Right lobe of liver (tissue), 6 donors: ENCODE results near the gene ATG9B. TPM values are rescaled to one million over a fixed set of nuclear protein-coding genes. Genes with fewer than 3 reads are reported as not detected.

ENCODE experiments used
- ATAC-seq, 4 donors: fragments of 200-7000 bp; cut with Tn5 transposase; one replicate each; pipeline ENCODE4 v1.9.1; 2020; ENCODE audit warnings: mild to moderate bottlenecking in 4 of 4, moderate library complexity in 4 of 4
- DNase-seq, 3 donors: peaks; one replicate each; pipeline ENCODE4 v3.0.0-alpha.2; 2020
- H3K27ac ChIP-seq, 3 donors: fragments of 200-600 bp; one replicate each; pipeline ENCODE4 v1.8.0; 2022
- H3K27me3 ChIP-seq, 2 donors: fragments of 200-600 bp; one replicate each; pipeline ENCODE4 v1.8.0; 2022
- H3K36me3 ChIP-seq, 4 donors: fragments of 200-600 bp; sonication (generic) in 1 of 4; one replicate each; pipeline versions ENCODE4 v1.5.1 to v1.8.0; 2017 to 2022; ENCODE audit warnings: control low read depth in 1 of 4
- H3K4me1 ChIP-seq, 4 donors: fragments of 200-600 bp; sonication (generic) in 1 of 4; one replicate each; pipeline versions ENCODE4 v1.5.1 to v1.8.0; 2017 to 2022; ENCODE audit warnings: control low read depth in 1 of 4
- H3K4me3 ChIP-seq, 3 donors: fragments of 200-600 bp; one replicate each; pipeline ENCODE4 v1.8.0; 2022
- H3K9me3 ChIP-seq, 4 donors: fragments of 200-600 bp; sonication (generic) in 1 of 4; one replicate each; pipeline versions ENCODE4 v1.5.1 to v1.8.0; 2017 to 2022; ENCODE audit warnings: control low read depth in 1 of 4
- CTCF ChIP-seq, 4 donors: fragments of 200-600 bp in 3 of 4; fragments of 450-650 bp in 1 of 4; IDR thresholded peaks; one replicate each; pipeline versions ENCODE4 v1.5.1 to v1.8.0; 2016 to 2022; ENCODE audit warnings: antibody characterized with exemption in 4 of 4, mild to moderate bottlenecking in 2 of 4
- POLR2A ChIP-seq: fragments of 450-650 bp; IDR thresholded peaks from one replicate; pipeline ENCODE4 v1.6.1; 2017; ENCODE audit warnings: antibody characterized with exemption, mild to moderate bottlenecking
- WGBS: methylation state at CpG from one replicate; pipeline ENCODE4 v1.1.6; 2018; ENCODE audit warnings: low coverage, low lambda C conversion rate; ENCODE audit not compliant: insufficient coverage; ENCODE audit errors: missing lambda C conversion rate; 5-methylcytosine and 5-hydroxymethylcytosine counted together
- intact Hi-C, 2 donors: fragments of 100-400 bp; cut with DNase I; formaldehyde crosslinking; loops; one replicate each; pipeline versions ENCODE4 v1.11.2 to v1.14.1; 2022
- total RNA-seq, 6 experiments: library from RNA; depleted of rRNA in 2 of 6; stranded (reverse); fragments of >200 nt in 2 of 6; fragmentation: NEBNext Ultra II Directional in 3 of 6; extraction: Animal tissue kit (Norgen Biotek cat#: 25700) in 3 of 6; gene quantifications; one replicate each; pipeline versions ENCODE4 v1.1.0 to v1.2.4, GENCODE V29; 2016 to 2023
- donor health status: DM: no; HTN: yes; CAD: no.
- donor health status: DM: no; HTN: no; CAD: no.
- donor health status: DM: no; HTN: no; CAD: no.
- donor health status: DM: no; HTN: yes; CAD: no.
- donor health status: DM: no; HTN: yes; CAD: no.

The ATG9B gene
- total RNA-seq, 6 experiments from 2014 or later: 0.40 TPM; not detected in 5

- intact Hi-C loops: no loop called here
- H3K4me3 ChIP-seq: peak overlapping the region; percentile 22 to 27 (median 25)
- no peak overlapping the region for H3K27ac ChIP-seq
- 52% methylated on average over 7 of the region's 15 CpGs for WGBS
- no peaks in the 10 kb centered on the region for H3K27me3 ChIP-seq
- no peaks in the 10 kb centered on the region for H3K36me3 ChIP-seq
- no peaks in the 10 kb centered on the region for H3K4me1 ChIP-seq
- no peaks in the 10 kb centered on the region for H3K9me3 ChIP-seq
- peak; percentile 59 to 69 (median 64) for ATAC-seq
- no peak for TF ChIP-seq CTCF (IDR thresholded peaks at IDR 0.05)
- no peak for TF ChIP-seq POLR2A
- DNase-seq: peak in 1 of 3 donors; percentile 55
Measured at GRCh38 chr7:150994141-150994837, 30.0 kb downstream of the ATG9B start.

- Histone ChIP-seq H3K27me3 (no peaks in the 10 kb centered on the region), H3K9me3 (no peaks in the 10 kb centered on the region), H3K27ac (no peak overlapping the region), H3K4me1 (no peaks in the 10 kb centered on the region), H3K36me3 (no peaks in the 10 kb centered on the region), H3K4me3 (peak overlapping the region; percentile 22 to 27 (median 25))
- intact Hi-C loops: no loop called here
- ATAC-seq: peak; percentile 53 to 66 (median 60)
- WGBS: 28% methylated on average over 3 of the region's 14 CpGs
- DNase-seq: peak; percentile 64 to 83 (median 71)
- TF ChIP-seq POLR2A (peak; percentile 10), CTCF (IDR thresholded peaks at IDR 0.05) (no peak)
Measured at GRCh38 chr7:150993511-150993910, 30.8 kb downstream of the ATG9B start.

GRCh38 chr7:150992833-150993302, 31.4 kb downstream of the ATG9B start:
- ATAC-seq: peak; percentile 45 to 63 (median 52)
- WGBS: 14% methylated on average over 4 of the region's 5 CpGs
- no peaks in the 10 kb centered on the region for H3K9me3 ChIP-seq

GRCh38 chr7:150992051-150992640, 32.1 kb downstream of the ATG9B start:
- intact Hi-C loops: no loop called here
- Histone ChIP-seq H3K27ac (no peak overlapping the region), H3K9me3 (no peaks in the 10 kb centered on the region), H3K36me3 (no peaks in the 10 kb centered on the region), H3K4me1 (no peaks in the 10 kb centered on the region), H3K27me3 (no peaks in the 10 kb centered on the region), H3K4me3 (no peak overlapping the region)
- no peak for ATAC-seq
- TF ChIP-seq CTCF (IDR thresholded peaks at IDR 0.05) (no peak), POLR2A (no peak)
- DNase-seq: no peak
- WGBS: 29% methylated on average over 4 of the region's 6 CpGs

More at GRCh38 chr7:150992833-150993302, 31.4 kb downstream of the ATG9B start:
- Histone ChIP-seq H3K4me1 (no peaks in the 10 kb centered on the region), H3K36me3 (no peaks in the 10 kb centered on the region), H3K4me3 (no peak overlapping the region), H3K27ac (no peak overlapping the region), H3K27me3 (no peaks in the 10 kb centered on the region)
- no peak for TF ChIP-seq POLR2A
- TF ChIP-seq CTCF (IDR thresholded peaks at IDR 0.05): no peak
- DNase-seq: peak in 1 of 3 donors; percentile 77
- intact Hi-C loops: no loop called here
